ENCODE data around the gene DENND1A.

Gene DENND1A

GRCh38 chr9:123380852-123381705 is 548.8 kb downstream of the DENND1A start:
- no peak for DNase-seq

GRCh38 chr9:123378956-123379660 is 550.8 kb downstream of the DENND1A start:
- DNase-seq, result no peak

GRCh38 chr9:123378025-123378424 is 551.9 kb downstream of the DENND1A start:
- DNase-seq, result no peak

- DNase-seq, result no peak
These were observed 552.5 kb downstream of the DENND1A start for GRCh38 chr9:123377211-123377971.

GRCh38 chr9:123376218-123377071 is 553.5 kb downstream of the DENND1A start:
- DNase-seq, result no peak

- peak in 1 of 56 donors; percentile 34 for DNase-seq
These were observed 554.3 kb downstream of the DENND1A start for GRCh38 chr9:123375469-123376132.

- peak in 15 of 56 donors; percentile 14 to 56 (median 40) for DNase-seq
These were observed 556.0 kb downstream of the DENND1A start for GRCh38 chr9:123373946-123374345.

- DNase-seq, result no peak
These were observed 556.4 kb downstream of the DENND1A start for GRCh38 chr9:123373447-123373923.

- DNase-seq, result no peak
These were observed 557.0 kb downstream of the DENND1A start for GRCh38 chr9:123372766-123373446.

GRCh38 chr9:123371805-123372590 is 557.9 kb downstream of the DENND1A start:
- no peak for DNase-seq

- DNase-seq, result no peak
These were observed 558.7 kb downstream of the DENND1A start for GRCh38 chr9:123371228-123371584.

GRCh38 chr9:123370526-123371227 is 559.2 kb downstream of the DENND1A start:
- no peak for DNase-seq

GRCh38 chr9:123370108-123370507 is 559.8 kb downstream of the DENND1A start:
- DNase-seq, result no peak

- DNase-seq, result no peak
These were observed 560.6 kb downstream of the DENND1A start for GRCh38 chr9:123369296-123369695.

GRCh38 chr9:123368536-123369153 is 561.3 kb downstream of the DENND1A start:
- DNase-seq, result peak in 46 of 56 donors; percentile 21 to 91 (median 66)

GRCh38 chr9:123368023-123368422 is 561.9 kb downstream of the DENND1A start:
- no peak for DNase-seq

GRCh38 chr9:123365881-123366528 is 563.9 kb downstream of the DENND1A start:
- no peak for DNase-seq

All from amygdala (tissue), 56 donors.